Left lung (tissue), 10 donors: Measurements from ENCODE around the gene DRAM2. TPM values are rescaled to one million over a fixed set of nuclear protein-coding genes. Genes with fewer than 3 reads are reported as not detected.
A peak's percentile ranks its signal among the peaks of the same experiment; 100 is the strongest.

Experiments used
- ATAC-seq: fragments of 200-7000 bp; cut with Tn5 transposase; one replicate; pipeline ENCODE4 v1.9.1; 2020; ENCODE audit warnings: moderate library complexity
- DNase-seq, 4 donors: peaks; one replicate each; pipeline ENCODE4 v3.0.0-alpha.2; 2013 to 2020
- H3K27ac ChIP-seq, 2 donors: fragments of 200-600 bp; sonication (generic) in 1 of 2; one replicate each; pipeline versions ENCODE4 v1.5.0 to v1.8.0; 2020 to 2021
- H3K27me3 ChIP-seq, 2 donors: fragments of 200-600 bp; sonication (generic) in 1 of 2; one replicate each; pipeline versions ENCODE4 v1.5.0 to v1.8.0; 2020 to 2021
- H3K36me3 ChIP-seq, 2 donors: fragments of 200-600 bp; sonication (generic) in 1 of 2; one replicate each; pipeline versions ENCODE4 v1.5.0 to v1.8.0; 2020 to 2021
- H3K4me1 ChIP-seq, 2 donors: fragments of 200-600 bp; one replicate each; pipeline ENCODE4 v1.8.0; 2021
- H3K4me3 ChIP-seq, 2 donors: fragments of 200-600 bp; sonication (generic) in 1 of 2; one replicate each; pipeline versions ENCODE4 v1.5.0 to v1.8.0; 2020 to 2021; ENCODE audit warnings: mild to moderate bottlenecking in 1 of 2
- H3K9me3 ChIP-seq, 2 donors: fragments of 200-600 bp; sonication (generic) in 1 of 2; one replicate each; pipeline versions ENCODE4 v1.5.0 to v1.8.0; 2020 to 2021
- intact Hi-C, 2 donors: fragments of 100-400 bp; cut with DNase I; formaldehyde crosslinking; loops; one replicate each; pipeline versions ENCODE4 v1.11.2 to v1.14.2; 2022
- polyA plus RNA-seq, 6 donors: library from polyadenylated mRNA; unstranded; fragments of 120-200 nt; gene quantifications; one replicate each; pipeline ENCODE4 v1.2.1, GENCODE V29; 2013; ENCODE audit not compliant: insufficient read length in 6 of 6
- total RNA-seq, 2 donors: library from RNA; stranded (reverse); fragmentation: NEBNext Ultra II Directional; extraction: Animal tissue kit (Norgen Biotek cat#: 25700); gene quantifications; one replicate each; pipeline ENCODE4 v1.2.1, GENCODE V29; 2021
- TF ChIP-seq, protein P1 (sequence below), 2 donors: fragments of 200-600 bp; sonication (generic) in 1 of 2; IDR thresholded peaks; one replicate each; pipeline versions ENCODE4 v1.5.0 to v1.8.0; 2021; ENCODE audit warnings: antibody characterized with exemption in 2 of 2
- donor health status: DM: no; HTN: yes; CAD: no.
- donor health status: DM: no; HTN: no; CAD: no.

Gene DRAM2
- total and polyA plus RNA-seq, 8 donors = 41.3 to 84.6 (median 68.9) TPM

DNA sequence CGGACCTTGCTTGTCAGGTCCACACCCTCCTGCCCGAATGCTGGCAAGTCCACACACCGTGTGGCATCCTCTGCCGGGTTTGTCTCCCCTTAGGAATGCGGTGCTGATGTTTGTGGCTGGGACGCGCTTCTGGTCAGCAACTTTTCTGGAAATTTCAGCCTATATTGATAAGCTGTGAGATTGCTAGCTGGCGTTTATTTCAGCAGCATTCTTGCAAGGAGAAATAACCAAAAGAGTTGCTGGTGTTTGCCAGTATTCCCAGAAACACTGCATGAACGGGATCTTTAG, 731 bp upstream of the DRAM2 start:
- Histone ChIP-seq H3K4me1 (peaks cover 5 to 60% of the 10 kb centered on the region in 2 donors), H3K36me3 (peaks cover 0 to 26% of the 10 kb centered on the region in 2 donors), H3K9me3 (no peaks in the 10 kb centered on the region), H3K27ac (peak overlapping the region; percentile 95 to 96), H3K4me3 (peak overlapping the region; percentile 73 to 88), H3K27me3 (no peaks in the 10 kb centered on the region)
- no peak for ATAC-seq
- intact Hi-C loops = no loop called here
- TF ChIP-seq, protein P1, sequence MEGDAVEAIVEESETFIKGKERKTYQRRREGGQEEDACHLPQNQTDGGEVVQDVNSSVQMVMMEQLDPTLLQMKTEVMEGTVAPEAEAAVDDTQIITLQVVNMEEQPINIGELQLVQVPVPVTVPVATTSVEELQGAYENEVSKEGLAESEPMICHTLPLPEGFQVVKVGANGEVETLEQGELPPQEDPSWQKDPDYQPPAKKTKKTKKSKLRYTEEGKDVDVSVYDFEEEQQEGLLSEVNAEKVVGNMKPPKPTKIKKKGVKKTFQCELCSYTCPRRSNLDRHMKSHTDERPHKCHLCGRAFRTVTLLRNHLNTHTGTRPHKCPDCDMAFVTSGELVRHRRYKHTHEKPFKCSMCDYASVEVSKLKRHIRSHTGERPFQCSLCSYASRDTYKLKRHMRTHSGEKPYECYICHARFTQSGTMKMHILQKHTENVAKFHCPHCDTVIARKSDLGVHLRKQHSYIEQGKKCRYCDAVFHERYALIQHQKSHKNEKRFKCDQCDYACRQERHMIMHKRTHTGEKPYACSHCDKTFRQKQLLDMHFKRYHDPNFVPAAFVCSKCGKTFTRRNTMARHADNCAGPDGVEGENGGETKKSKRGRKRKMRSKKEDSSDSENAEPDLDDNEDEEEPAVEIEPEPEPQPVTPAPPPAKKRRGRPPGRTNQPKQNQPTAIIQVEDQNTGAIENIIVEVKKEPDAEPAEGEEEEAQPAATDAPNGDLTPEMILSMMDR (IDR thresholded peaks at IDR 0.05) = no peak
- no peak for DNase-seq

DNA sequence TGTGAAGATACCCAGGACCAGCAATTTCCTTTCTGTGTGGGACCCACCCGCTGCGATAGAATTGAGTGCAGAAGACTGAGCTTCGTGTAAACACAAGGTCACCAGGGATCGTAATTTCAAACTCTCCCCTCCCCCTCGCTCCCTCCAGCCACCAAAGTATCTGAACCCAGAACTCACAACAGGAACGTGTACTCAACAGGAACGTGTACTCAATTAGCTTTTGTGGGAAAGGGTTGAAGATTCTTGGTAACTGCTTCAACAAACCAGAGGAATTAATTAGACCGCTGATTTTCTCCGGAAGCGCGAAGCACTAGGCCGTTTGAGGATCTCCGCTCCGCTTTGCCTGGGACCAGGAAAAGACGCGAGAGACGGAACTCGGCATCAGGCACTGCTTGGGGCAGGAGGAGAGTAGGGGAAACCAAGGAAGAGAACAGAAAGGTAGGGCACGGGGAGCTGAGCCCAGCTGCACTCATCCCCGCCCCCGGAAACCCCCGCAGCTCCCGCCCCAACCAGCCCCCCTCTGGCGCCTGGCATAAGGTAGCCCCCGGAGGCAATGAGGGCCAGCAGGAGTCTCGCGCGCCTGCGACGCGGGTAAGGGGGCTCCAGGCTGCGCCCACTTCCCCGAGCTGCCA, 453 bp downstream of the DRAM2 start:
- peaks cover 0 to 34% of the 10 kb centered on the region in 2 donors for H3K36me3 ChIP-seq
- ATAC-seq (peak; percentile 57), DNase-seq (peak in 3 of 4 donors; percentile 44 to 60 (median 57))
- peak overlapping the region; percentile 73 to 88 for H3K4me3 ChIP-seq
- no peaks in the 10 kb centered on the region for H3K9me3 ChIP-seq
- H3K27ac ChIP-seq = peak overlapping the region; percentile 95 to 96
- TF ChIP-seq, protein P1 (IDR thresholded peaks at IDR 0.05) = no peak
- intact Hi-C loops = no loop called here
- H3K27me3 ChIP-seq = no peaks in the 10 kb centered on the region
- peaks cover 5 to 61% of the 10 kb centered on the region in 2 donors for H3K4me1 ChIP-seq

DNA sequence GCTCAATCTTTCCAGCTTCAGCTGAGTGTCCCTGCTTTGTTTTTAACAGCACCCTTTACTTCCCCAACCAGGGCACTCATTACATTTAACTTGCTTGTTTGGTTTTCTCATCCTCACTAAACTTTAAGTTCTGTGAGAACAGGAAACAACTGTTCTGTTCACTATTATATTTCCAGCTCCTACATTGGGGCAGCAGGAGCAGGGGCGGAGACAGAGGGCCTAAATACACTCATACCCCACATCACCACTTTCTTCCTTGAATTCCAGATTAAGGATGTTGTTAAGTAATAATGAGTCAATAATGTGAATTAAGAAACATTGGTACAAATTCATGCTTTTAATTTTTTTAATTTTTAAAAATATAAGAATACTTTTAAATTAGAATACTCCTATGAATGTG, 6.0 kb downstream of the DRAM2 start:
- Histone ChIP-seq H3K27me3 (no peaks in the 10 kb centered on the region), H3K36me3 (peaks cover 0 to 55% of the 10 kb centered on the region in 2 donors), H3K4me1 (peaks cover 2 to 70% of the 10 kb centered on the region in 2 donors), H3K9me3 (no peaks in the 10 kb centered on the region), H3K27ac (peak overlapping the region in 1 of 2 donors; percentile 45), H3K4me3 (no peak overlapping the region)
- intact Hi-C loops = no loop called here
- ATAC-seq (peak; percentile 33), DNase-seq (no peak)
- TF ChIP-seq, protein P1 (IDR thresholded peaks at IDR 0.05) = no peak

DNA sequence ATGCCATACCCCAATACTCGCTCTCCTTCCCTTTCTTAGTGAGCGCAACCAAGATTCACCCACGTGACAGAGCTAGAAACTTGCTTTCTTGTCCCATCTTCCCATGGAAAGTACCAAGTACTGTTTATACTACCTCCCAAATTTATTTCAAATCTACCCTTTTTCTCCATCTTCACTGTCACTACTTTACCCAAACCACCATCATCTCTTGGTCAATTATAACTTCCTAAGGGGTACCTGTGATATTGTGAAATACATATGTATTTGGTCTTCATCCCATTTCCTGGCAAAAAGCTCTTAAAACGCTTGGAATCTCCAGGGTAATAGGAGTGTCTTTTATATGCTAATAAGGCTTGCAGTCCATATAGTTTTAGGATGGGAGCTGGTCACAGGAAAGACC, 8.2 kb downstream of the DRAM2 start:
- Histone ChIP-seq H3K27me3 (no peaks in the 10 kb centered on the region), H3K4me3 (no peak overlapping the region), H3K36me3 (peaks cover 0 to 45% of the 10 kb centered on the region in 2 donors), H3K9me3 (no peaks in the 10 kb centered on the region), H3K4me1 (peaks cover 0 to 70% of the 10 kb centered on the region in 2 donors), H3K27ac (no peak overlapping the region)
- TF ChIP-seq, protein P1 (IDR thresholded peaks at IDR 0.05) = no peak
- no peak for ATAC-seq
- DNase-seq = no peak
- intact Hi-C loops = no loop called here

DNA sequence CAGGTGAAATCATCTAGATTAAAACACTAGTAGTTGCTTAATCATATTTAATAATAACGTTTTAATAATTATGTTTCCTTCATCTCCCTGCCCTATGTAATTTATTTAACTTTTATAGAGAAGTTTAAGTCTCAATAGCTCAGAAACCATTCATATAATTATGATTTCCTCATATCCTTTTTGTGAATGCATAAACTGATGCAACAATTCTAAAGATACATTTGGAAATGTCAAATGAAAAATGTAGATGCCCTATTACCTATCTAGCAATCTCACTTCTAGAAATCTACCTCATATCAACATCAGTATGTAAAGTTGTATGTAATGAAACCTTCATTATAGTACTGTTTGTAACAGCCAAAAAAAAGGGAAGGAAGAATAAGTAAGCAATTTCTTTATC, 10.5 kb downstream of the DRAM2 start:
- DNase-seq (no peak), ATAC-seq (no peak)
- TF ChIP-seq, protein P1 (IDR thresholded peaks at IDR 0.05) = no peak
- Histone ChIP-seq H3K36me3 (peaks cover 0 to 50% of the 10 kb centered on the region in 2 donors), H3K9me3 (no peaks in the 10 kb centered on the region), H3K27me3 (no peaks in the 10 kb centered on the region), H3K4me3 (no peak overlapping the region), H3K27ac (peak overlapping the region in 1 of 2 donors; percentile 66), H3K4me1 (peaks cover 0 to 61% of the 10 kb centered on the region in 2 donors)
- intact Hi-C loops = no loop called here
